ENCODE measurements around the gene PXN.

Gene PXN

GRCh38 chr12:120164293-120164692, 101.2 kb downstream of the PXN start:
- DNase-seq: no peak

- DNase-seq: no peak
Observed at GRCh38 chr12:120162763-120163162, 102.8 kb downstream of the PXN start.

- no peak for DNase-seq
Observed at GRCh38 chr12:120161852-120162251, 103.7 kb downstream of the PXN start.
